ENCODE results near the gene PDGFA. TPM values are rescaled to one million over a fixed set of nuclear protein-coding genes. Genes with fewer than 3 reads are reported as not detected.

PDGFA gene
- total RNA-seq, 1 experiment from 2014 or later, result 23.6 TPM

GRCh38 chr7:471866-472639 is 47.6 kb downstream of the PDGFA start:
- intact Hi-C loops (cut with micrococcal nuclease; ENCODE audit: unreplicated experiment), result no loop called here
- H4K20me1 ChIP-seq (ENCODE audit: insufficient read depth), result no peaks in the 10 kb centered on the region
- POLR2A ChIA-PET (ENCODE audit: unreplicated experiment), result no interaction called here
- H3K27me3 ChIP-seq (ENCODE audit: insufficient read depth, low read depth), result no peaks in the 10 kb centered on the region
- no peaks in the 10 kb centered on the region for H3K9me3 ChIP-seq (ENCODE audit: insufficient read depth, low read depth)
- no peaks in the 10 kb centered on the region for H3K4me1 ChIP-seq (replicated peaks; ENCODE audit: insufficient read depth)
- no TSS peak for BruUV-seq (replicated peaks)
- H3K27ac ChIP-seq, result no peak overlapping the region
- H3K9me2 ChIP-seq (ENCODE audit: insufficient read depth), result no peaks in the 10 kb centered on the region
- no peak overlapping the region for H3K4me3 ChIP-seq
- no peak overlapping the region for H2AFZ ChIP-seq
- TF ChIP-seq CTCF (conservative IDR thresholded peaks at IDR 0.05) (no peak), EZH2 (IDR thresholded peaks at IDR 0.05; ENCODE audit: low read depth) (no peak)
- no peak for DNase-seq
- no peaks in the 10 kb centered on the region for H3K36me3 ChIP-seq (ENCODE audit: low read depth)
- no peak overlapping the region for H3K4me2 ChIP-seq
- CTCF ChIA-PET, result no interaction called here
- peaks cover 11% of the 10 kb centered on the region; the same call in 1 of the 2 replicates for H3F3A ChIP-seq (ENCODE audit: insufficient read depth, low read depth)
- no peaks in the 10 kb centered on the region for H3K79me2 ChIP-seq (ENCODE audit: low read depth)

- CTCF ChIA-PET, result interaction anchor here (0.5 kb wide), 1 partner anchor 316 kb away, joined by 3 read pairs; no protein-coding TSS in a partner anchor
- no peak overlapping the region for H3K27ac ChIP-seq
- TF ChIP-seq CTCF (conservative IDR thresholded peaks at IDR 0.05) (no peak), EZH2 (IDR thresholded peaks at IDR 0.05; ENCODE audit: low read depth) (no peak)
- no peaks in the 10 kb centered on the region for H4K20me1 ChIP-seq (ENCODE audit: insufficient read depth)
- no peaks in the 10 kb centered on the region for H3K9me3 ChIP-seq (ENCODE audit: insufficient read depth, low read depth)
- no peaks in the 10 kb centered on the region for H3K9me2 ChIP-seq (ENCODE audit: insufficient read depth)
- intact Hi-C loops (cut with micrococcal nuclease; ENCODE audit: unreplicated experiment), result no loop called here
- H3K27me3 ChIP-seq (ENCODE audit: insufficient read depth, low read depth), result no peaks in the 10 kb centered on the region
- POLR2A ChIA-PET (ENCODE audit: unreplicated experiment), result no interaction called here
- no peak overlapping the region for H3K4me2 ChIP-seq
- H3K4me3 ChIP-seq, result no peak overlapping the region
- H3F3A ChIP-seq (ENCODE audit: insufficient read depth, low read depth), result peaks cover 11% of the 10 kb centered on the region; the same call in 1 of the 2 replicates
- BruUV-seq (replicated peaks), result no TSS peak
- no peaks in the 10 kb centered on the region for H3K79me2 ChIP-seq (ENCODE audit: low read depth)
- no peak for DNase-seq
- H3K4me1 ChIP-seq (replicated peaks; ENCODE audit: insufficient read depth), result no peaks in the 10 kb centered on the region
- H3K36me3 ChIP-seq (ENCODE audit: low read depth), result no peaks in the 10 kb centered on the region
- no peak overlapping the region for H2AFZ ChIP-seq
Observed at GRCh38 chr7:471191-471865, 48.3 kb downstream of the PDGFA start.

- Histone ChIP-seq H3K36me3 (ENCODE audit: low read depth) (no peaks in the 10 kb centered on the region), H3K27ac (no peak overlapping the region), H2AFZ (no peak overlapping the region), H3K4me2 (no peak overlapping the region), H3K9me2 (ENCODE audit: insufficient read depth) (no peaks in the 10 kb centered on the region), H3K27me3 (ENCODE audit: insufficient read depth, low read depth) (peaks cover 9% of the 10 kb centered on the region), H3K9me3 (ENCODE audit: insufficient read depth, low read depth) (no peaks in the 10 kb centered on the region), H4K20me1 (ENCODE audit: insufficient read depth) (no peaks in the 10 kb centered on the region), H3F3A (ENCODE audit: insufficient read depth, low read depth) (peaks cover 11% of the 10 kb centered on the region; the same call in 1 of the 2 replicates), H3K4me1 (replicated peaks; ENCODE audit: insufficient read depth) (no peaks in the 10 kb centered on the region), H3K79me2 (ENCODE audit: low read depth) (no peaks in the 10 kb centered on the region), H3K4me3 (no peak overlapping the region)
- POLR2A ChIA-PET (ENCODE audit: unreplicated experiment), result no interaction called here
- TF ChIP-seq CTCF (conservative IDR thresholded peaks at IDR 0.05) (no peak), EZH2 (IDR thresholded peaks at IDR 0.05; ENCODE audit: low read depth) (no peak)
- no peak for DNase-seq
- no TSS peak for BruUV-seq (replicated peaks)
- intact Hi-C loops (cut with micrococcal nuclease; ENCODE audit: unreplicated experiment), result no loop called here
- CTCF ChIA-PET, result no interaction called here
Observed at GRCh38 chr7:469563-469961, 50.1 kb downstream of the PDGFA start.
